Measurements from ENCODE around the gene GPR151.

GRCh38 chr5:146539973-146540372 lies 24.0 kb upstream of the GPR151 start:
- TF ChIP-seq TARDBP (CRISPR knock-in tag; IDR thresholded peaks at IDR 0.05) (no peak), NFE2L1 (CRISPR knock-in tag; IDR thresholded peaks at IDR 0.05; ENCODE audit: borderline replicate concordance) (no peak), YY1 (IDR thresholded peaks at IDR 0.05; ENCODE audit: insufficient read depth, insufficient replicate concordance, low read depth, low read length) (no peak), MAX (IDR thresholded peaks at IDR 0.05) (no peak), ZNF670 (CRISPR knock-in tag; IDR thresholded peaks at IDR 0.05; ENCODE audit: borderline replicate concordance) (no peak), CTCF (CRISPR knock-in tag; IDR thresholded peaks at IDR 0.05) (no peak), FUBP1 (CRISPR knock-in tag; IDR thresholded peaks at IDR 0.05; ENCODE audit: borderline replicate concordance) (no peak), MXD3 (CRISPR knock-in tag; IDR thresholded peaks at IDR 0.05) (no peak), PHF5A (CRISPR knock-in tag; IDR thresholded peaks at IDR 0.05; ENCODE audit: low read depth, unreplicated experiment) (no peak), MYPOP (CRISPR knock-in tag; IDR thresholded peaks at IDR 0.05) (no peak), RAD21 (CRISPR knock-in tag; IDR thresholded peaks at IDR 0.05) (no peak)
